Activated CD4-positive, alpha-beta T cell treated with anti-CD3 and anti-CD28 coated beads, Interleukin-2, Interleukin-6, amounts not matched to agents 100 ng/mL and 50 ng/mL, durations not matched to agents 16 hours and 8 hours (primary cell): ENCODE data around the gene DOCK4.

Experiments
- DNase-seq: peaks from one replicate; pipeline ENCODE4 v3.0.0-alpha.2; 2020

DOCK4 gene

GRCh38 chr7:112103246-112103645 is 103.0 kb downstream of the DOCK4 start:
- no peak for DNase-seq

GRCh38 chr7:112101201-112101846 is 104.9 kb downstream of the DOCK4 start:
- no peak for DNase-seq

GRCh38 chr7:112097524-112097923 is 108.7 kb downstream of the DOCK4 start:
- DNase-seq, result no peak

- no peak for DNase-seq
Measured at GRCh38 chr7:112093409-112093808, 112.8 kb downstream of the DOCK4 start.

GRCh38 chr7:112092709-112093395 is 113.3 kb downstream of the DOCK4 start:
- DNase-seq, result no peak

GRCh38 chr7:112092306-112092705 is 113.9 kb downstream of the DOCK4 start:
- DNase-seq, result no peak

GRCh38 chr7:112091768-112092167 is 114.4 kb downstream of the DOCK4 start:
- DNase-seq, result no peak

- DNase-seq, result no peak
Measured at GRCh38 chr7:112089551-112089950, 116.6 kb downstream of the DOCK4 start.

- DNase-seq, result no peak
Measured at GRCh38 chr7:112088484-112089016, 117.6 kb downstream of the DOCK4 start.

- no peak for DNase-seq
Measured at GRCh38 chr7:112086496-112087254, 119.5 kb downstream of the DOCK4 start.

GRCh38 chr7:112084520-112084971 is 121.7 kb downstream of the DOCK4 start:
- DNase-seq, result no peak

- DNase-seq, result no peak
Measured at GRCh38 chr7:112083776-112084355, 122.3 kb downstream of the DOCK4 start.

GRCh38 chr7:112082306-112082705 is 123.9 kb downstream of the DOCK4 start:
- no peak for DNase-seq

- no peak for DNase-seq
Measured at GRCh38 chr7:112081778-112082177, 124.4 kb downstream of the DOCK4 start.

- DNase-seq, result peak; percentile 28
Measured at GRCh38 chr7:112080978-112081377, 125.2 kb downstream of the DOCK4 start.

- peak; percentile 42 for DNase-seq
Measured at GRCh38 chr7:112080441-112080840, 125.8 kb downstream of the DOCK4 start.

GRCh38 chr7:112079673-112080072 is 126.5 kb downstream of the DOCK4 start:
- DNase-seq, result no peak

- no peak for DNase-seq
Measured at GRCh38 chr7:112079122-112079521, 127.1 kb downstream of the DOCK4 start.

GRCh38 chr7:112076324-112076723 is 129.9 kb downstream of the DOCK4 start:
- no peak for DNase-seq

GRCh38 chr7:112074464-112074863 is 131.7 kb downstream of the DOCK4 start:
- DNase-seq, result no peak

GRCh38 chr7:112073530-112073929 is 132.7 kb downstream of the DOCK4 start:
- no peak for DNase-seq

GRCh38 chr7:112072541-112073245 is 133.5 kb downstream of the DOCK4 start:
- no peak for DNase-seq

GRCh38 chr7:112071856-112072255 is 134.3 kb downstream of the DOCK4 start:
- DNase-seq, result no peak
